Stimulated activated CD8-positive, alpha-beta memory T cell treated with anti-CD3 and anti-CD28 coated beads, Interleukin-12 subunit alpha, Interleukin-12 subunit beta, amount 100 ng/mL, for 1 hour (primary cell): ENCODE data around the gene GTF2IRD1.
"Not testable (repeated sequence)": the region's sequence is repeated elsewhere in the genome, so short reads cannot be mapped to it uniquely, and the experiment has no call there.

Experiments used
- DNase-seq: peaks from one replicate; pipeline ENCODE4 v3.0.0-alpha.2; 2020; ENCODE audit warnings: low read depth

The GTF2IRD1 gene

DNA sequence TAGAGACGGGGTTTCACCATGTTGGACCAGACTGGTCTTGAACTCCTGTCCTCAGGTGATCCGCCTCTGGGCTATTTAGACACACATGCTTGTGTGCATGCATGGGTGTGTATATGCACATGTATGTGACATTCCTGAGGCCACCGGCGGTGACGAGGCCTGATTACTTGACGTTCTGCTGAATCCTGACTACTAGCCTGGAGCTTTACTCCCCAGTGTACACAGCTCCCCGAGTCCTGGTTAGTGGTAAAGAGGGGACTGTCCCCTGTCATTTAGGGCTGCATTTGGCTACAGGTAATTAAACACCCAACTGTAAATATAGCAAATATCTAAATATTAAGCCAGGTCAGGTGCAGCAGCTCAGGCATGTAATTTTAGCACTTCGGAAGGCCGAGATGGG, 14.2 kb downstream of the GTF2IRD1 start:
- no peak for DNase-seq

DNA sequence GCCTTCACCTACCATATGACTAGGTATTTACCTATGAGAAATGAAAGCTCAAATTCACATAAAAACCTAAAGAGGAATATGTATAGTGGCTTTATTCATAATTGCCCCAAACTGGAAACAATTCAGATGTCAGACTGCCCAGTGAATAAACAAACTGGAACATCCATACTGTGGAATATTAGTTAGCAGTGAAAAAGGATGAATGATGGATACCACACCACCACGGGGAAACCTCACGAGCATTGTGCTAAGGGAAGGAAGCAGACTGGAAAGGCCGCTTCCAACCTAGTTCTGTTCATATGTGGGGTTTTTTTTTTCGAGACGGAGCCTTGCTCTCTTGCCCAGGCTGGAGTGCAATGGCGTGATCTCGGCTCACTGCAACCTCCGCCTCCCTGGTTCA, 16.8 kb downstream of the GTF2IRD1 start:
- no peak for DNase-seq

DNA sequence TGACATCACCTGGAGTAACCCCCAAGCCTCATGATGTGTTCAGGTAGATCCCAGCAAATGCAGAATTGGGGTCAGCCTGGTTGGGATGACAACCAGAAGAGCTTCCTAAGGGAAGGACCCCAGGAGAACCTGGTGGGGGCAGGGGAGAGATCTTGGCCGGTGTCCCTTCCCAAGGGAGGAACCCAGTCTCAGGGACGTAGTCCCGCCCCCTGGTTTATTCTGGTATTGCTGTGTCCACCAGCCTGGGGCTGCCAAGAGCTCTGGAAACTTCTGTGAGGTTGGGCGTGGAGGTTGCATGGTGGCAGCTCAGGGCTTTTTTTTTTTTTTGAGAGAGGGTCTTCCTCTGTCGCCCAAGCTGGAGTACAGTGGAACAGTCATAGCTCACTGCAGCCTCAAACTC, 19.4 kb downstream of the GTF2IRD1 start:
- DNase-seq = no peak

DNA sequence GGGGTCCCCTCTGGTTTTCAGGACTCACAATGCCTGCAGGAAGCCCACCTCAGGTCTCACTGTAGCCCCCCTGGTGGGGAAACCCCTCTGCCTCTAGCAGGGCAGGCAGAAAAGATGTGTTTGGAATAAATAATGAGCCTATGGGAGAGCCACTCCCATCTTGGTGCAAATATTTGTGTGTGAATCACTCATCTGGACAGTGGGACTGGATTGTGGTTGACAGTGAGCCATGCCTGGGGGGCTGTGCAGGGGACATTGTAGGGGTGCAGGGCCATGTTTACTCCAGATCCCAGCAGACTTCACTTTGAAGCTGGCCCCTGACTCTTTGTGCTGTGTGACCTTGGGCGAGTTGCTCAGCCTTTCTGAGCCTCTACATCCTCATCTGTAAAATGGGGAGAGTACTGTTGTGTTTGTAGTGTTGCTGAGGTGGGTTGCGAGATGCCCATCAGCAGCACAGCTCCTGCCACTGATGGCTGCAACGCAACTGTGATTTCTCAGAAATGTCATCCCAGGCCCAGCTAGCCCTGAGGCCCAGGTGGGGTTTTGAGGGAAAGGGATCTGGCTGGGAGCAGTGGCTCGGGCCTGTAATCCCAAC, 20.7 kb downstream of the GTF2IRD1 start:
- no peak for DNase-seq

DNA sequence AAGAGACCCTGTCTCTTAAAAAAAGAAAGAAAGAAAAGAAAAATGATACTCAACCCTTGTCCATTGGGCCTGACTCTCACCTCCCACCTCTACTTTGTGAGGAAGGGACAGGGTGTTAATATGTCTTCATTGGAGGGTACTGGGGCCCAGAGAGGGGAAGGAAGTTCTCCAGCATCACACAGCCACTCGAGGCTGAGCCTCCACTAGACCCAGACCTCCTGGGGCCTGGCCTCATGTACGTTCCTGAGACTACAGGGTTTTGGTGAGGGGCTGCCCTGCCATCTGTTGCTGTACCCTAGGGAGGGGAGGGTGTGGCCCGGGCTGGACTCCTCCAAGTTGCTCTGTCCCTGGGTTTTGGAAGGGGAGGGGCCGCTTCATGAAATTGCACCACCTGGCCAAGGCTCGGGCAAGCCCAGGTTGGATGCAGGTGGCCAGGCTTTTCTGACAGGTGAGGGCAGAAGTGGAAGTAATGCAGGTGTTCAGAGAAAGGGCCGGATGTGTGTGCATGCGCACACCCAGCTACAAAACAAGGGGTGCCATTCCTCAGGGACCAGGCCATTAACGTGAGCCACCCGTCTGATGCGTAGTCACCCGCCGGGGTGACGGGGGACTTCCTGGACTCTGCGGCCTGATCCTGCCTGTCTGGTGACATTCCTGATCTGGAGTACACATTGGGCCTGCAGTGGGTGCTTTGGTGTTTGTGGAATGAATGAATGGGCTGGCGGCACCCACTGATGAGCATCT, 21.7 kb downstream of the GTF2IRD1 start:
- no peak for DNase-seq

DNA sequence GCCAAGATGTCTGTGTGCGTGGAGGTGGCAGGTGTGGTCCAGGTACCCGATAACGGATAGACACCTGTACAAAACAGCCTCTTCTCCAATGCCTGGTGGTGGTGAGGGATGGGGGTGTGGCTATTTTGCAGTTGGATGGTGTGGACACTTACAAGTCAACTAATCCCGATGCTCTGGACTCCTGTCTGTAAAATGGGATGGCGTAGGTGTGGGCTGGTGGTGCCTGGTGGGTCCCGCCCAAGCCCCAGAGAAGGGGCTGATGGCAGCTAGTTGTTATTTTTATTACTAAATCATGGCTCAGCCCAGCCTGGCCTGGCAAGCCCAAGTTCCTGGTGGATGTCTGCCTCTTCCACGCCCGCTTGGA, 22.3 kb downstream of the GTF2IRD1 start:
- DNase-seq = no peak

DNA sequence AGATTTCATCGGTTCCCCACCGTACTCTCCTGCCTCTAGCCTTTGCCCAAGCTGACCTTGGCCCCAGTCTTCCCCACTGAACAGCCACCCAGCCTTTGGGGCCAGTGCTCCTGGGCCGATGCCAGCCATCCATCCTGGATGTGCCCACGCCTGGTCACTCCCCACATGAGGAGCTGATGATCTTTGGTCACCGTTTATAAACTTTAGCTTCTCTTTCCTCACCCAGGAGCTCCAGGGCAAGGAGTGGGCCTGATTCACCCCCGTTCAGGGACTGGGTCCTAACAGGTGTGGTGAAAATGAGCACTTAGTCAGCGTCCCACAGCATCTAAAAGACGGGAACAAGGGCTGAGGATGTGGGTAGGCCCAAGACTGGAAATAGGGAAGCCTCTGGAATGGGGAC, 22.9 kb downstream of the GTF2IRD1 start:
- DNase-seq = no peak

DNA sequence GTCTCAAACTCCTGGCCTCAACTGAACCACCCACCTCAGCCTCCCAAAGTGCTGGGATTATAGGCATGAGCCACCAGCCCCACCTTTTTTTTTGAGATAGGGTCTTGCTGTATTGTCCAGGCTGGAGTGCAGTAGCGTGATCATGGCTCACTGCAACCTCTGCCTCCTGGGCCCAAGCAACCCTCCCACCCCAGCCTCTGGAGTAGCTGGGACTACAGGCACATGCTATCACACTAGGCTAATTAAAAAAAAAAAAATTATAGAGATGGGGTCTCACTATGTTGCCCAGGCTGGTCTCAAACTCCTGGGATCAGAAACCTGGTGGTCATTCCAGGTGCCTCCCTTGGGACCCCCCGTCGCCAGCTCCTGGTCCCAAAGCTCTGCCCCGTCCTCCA, 25.0 kb downstream of the GTF2IRD1 start:
- DNase-seq = no peak

DNA sequence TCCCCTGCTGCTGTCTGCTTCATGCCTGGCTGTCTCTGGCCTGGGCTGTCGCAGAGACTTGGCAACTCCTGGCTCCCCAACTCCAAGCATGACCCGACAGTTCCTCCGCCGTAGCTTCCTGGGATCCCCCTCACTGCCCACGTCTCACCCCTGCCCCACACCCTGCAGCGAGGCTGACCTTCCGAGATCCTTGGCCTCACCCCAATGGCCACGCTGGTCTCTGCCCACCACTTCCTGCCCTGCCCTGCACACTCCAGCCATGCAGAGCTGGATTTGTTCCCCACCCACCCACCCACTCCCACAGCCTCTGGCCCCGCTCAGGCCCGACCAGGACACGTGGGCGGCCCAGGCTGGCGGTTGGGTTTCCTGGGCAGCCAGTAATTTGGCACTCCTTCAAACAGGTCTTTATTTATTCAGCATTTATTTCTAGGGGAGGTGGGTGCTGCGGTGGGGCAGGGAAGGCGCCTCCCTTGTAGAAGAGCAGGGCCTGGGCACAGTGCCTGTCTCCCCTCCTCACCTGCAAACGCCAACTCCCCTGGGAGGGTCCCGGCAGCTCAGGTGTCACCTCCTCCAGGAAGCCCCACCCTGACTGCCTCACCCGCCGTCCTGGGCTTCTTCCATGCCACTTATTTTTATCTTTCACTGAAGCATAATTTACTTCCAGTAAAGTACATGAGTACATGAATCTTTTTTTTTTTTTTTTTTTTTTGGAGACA, 25.5 kb downstream of the GTF2IRD1 start:
- no peak for DNase-seq

DNA sequence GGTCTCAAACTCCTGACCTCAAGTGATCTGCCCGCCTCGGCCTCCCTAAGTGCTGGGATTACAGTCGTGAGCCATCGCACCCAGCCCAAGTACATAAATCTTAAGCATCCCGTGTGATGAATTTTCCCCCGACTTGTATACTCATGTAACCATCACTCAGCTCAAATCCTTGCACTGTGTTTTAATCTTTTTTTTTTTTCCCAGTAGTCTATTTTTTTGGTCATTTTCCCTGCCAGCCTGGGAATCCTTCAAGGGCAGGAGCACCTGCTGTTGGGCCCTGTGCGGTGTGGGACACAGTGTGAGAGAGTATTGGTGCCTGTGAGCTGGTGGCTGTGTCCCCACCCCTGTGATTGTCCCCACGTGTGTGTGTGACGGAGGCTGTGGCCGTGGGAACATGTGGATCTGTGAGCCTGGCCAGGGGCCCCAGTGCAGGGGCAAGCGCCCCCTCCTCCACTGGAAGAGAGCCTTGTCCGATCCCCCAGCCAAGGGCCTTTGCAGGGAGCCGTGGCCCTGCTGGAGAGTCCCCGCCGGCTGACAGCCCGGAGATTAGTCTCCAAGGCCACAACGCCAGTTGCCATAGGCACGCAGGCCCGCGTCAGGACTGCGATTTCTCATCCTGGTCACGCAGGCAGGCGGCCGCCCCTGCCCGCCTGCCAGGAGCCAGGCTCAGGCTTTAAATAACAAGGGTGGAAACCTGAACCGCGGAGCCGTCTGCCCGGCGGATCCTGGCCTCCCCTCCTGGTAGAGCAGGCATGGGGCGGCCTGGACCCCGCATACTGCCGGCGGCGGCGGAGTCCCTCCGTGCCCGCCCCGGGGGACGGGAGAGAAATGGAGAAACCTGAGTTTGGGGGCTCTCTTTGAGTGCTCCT, 26.5 kb downstream of the GTF2IRD1 start:
- DNase-seq = no peak

DNA sequence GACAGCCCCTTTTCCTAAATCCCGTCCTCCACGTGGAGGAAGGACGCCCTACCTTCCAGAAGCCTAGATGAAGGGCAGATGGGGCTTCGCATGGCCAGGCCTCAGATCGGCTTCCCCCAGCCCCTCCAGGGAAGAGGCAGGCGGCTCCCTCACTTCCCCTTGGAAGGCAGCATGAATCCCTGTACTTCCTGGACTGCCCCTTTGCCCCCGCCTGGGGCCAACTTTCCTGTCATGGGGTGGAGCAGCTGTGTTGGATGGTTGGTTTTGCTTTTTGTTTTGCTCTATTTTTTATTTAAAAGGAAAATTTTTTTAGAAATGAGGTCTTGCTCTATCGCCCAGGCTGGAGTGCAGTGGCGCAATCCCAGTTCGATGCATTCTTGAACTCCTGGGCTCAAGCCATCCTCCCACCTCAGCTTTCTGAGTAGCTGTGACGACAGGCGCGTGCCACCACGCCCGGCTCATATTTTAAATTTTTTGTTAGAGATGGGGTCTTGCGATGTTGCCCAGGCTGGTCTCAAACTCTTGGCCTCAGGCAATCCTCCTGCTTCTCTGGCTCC, 27.2 kb downstream of the GTF2IRD1 start:
- DNase-seq = no peak

DNA sequence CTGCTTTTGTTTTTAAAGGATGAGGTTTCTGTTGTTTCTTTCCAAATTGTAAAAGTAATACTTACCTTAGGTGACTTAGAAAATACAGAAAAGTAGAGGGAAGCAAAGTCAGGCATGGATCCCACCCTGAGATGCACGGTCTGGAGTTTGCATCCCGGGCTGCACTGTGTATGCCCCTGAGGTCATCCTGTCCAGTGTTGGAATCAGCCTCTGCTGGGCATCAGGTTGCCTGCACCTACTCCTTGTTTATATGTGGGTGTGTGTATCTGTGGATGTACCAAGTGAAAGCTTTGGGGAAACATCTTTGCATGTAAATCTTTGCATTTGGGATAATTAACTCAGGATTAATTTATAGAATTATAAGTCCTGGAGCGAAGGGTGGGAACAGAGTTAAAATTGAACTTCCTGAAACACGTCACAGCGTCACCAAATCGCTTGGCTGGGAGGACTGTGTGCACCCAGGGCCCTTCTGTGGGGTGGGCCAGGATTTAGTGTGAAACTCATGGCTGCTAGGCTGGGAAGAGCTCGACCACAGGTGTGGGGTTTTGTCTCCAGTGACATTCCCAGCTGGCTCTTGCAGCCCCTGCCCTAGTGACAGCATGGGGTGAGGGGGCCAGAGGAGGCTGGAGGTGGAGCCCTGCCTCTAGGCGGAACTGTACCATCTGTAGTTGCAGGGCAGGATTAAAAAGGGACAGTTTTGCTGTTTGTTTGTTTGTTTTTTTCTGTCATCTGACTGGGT, 27.9 kb downstream of the GTF2IRD1 start:
- no peak for DNase-seq

DNA sequence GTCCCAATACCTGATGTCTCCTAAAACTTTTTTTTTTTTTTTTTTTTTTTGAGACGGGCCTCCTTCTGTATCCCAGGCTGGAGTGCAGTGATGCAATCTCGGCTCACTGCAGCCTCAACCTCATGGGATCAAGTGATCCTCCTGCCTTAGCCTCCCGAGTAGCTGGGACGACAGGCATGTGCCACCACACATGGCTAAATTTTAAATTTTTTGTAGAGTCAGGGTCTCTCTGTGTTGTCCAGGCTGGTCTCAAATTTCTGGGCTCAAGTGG, 28.4 kb downstream of the GTF2IRD1 start:
- no peak for DNase-seq

DNA sequence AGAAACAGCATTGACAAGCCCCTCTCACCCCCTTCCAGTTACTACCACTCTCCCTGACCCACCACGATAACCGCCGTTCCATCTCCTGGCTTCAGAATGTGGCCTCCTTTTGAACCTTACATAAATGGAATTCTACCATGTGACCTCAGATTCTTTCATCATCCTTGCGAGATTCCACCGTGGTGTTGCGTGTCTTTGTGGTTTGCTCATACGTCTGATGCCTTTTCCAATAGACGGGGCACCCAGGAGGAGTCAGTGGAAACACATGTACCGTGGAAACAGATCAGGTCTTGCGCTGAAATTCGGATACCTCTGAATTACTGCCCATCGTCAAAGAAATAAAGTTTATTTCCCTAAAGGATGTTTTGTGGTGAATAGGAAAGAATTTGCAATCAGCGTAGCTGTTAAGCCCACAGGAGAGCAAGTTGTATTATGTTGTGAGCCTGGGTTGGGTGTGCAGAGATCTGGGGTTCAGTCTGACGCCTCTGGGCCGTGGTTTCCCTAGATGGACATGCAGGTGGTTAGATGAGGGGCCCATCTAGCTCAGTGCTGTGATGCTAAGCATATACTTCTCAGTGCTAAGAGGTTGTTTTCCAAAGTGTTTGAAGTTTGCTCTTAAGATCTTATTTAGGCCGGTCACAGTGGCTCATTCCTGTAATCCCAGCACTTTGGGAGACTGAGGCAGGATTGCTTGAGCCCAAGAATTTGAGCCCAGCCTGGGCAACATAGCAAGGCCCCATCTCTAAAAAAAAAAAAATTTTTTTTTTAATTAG, 29.1 kb downstream of the GTF2IRD1 start:
- DNase-seq = no peak

DNA sequence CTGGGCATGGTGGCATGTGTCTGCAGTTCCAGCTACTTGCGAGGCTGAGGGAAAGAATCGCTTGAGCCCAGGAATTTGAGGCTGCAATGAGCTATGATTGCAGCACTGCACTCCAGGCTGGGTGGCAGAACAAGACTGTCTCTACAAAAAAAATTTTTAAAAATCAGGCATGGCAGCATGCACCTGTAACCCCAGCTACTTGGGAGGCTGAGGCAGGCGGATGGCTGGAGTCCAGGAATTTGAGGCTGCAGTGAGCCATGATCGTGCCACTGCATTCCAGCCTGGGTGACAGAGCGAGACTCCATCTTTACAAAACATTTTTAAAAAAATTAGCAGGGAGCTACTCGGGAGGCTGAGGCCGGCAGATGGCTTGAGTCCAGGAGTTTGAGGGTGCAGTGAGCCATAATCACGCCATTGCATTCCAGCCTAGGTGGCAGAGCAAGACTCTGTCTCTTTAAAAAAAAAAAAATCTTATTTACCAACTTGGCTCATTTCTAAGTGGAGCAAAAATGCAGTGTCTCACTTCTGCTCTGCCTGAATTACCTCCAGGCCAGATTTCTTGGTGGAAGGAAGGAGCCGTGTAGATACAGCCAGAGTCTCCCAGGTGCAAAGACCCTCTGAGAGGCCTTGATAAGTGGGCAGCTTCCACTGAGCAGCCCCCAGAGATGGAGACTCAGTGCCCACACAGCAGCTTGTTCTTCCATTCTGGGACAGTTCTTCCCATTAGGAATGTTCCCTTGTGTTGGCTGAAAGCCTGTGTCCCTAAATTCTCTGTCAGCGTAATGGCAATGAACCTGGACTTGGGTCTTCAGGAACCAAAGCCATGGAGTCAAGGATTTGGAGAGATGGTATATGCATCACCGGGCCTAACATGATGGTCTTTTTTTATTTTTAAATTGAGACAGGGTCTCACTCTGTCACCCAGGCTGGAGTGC, 30.0 kb downstream of the GTF2IRD1 start:
- no peak for DNase-seq

DNA sequence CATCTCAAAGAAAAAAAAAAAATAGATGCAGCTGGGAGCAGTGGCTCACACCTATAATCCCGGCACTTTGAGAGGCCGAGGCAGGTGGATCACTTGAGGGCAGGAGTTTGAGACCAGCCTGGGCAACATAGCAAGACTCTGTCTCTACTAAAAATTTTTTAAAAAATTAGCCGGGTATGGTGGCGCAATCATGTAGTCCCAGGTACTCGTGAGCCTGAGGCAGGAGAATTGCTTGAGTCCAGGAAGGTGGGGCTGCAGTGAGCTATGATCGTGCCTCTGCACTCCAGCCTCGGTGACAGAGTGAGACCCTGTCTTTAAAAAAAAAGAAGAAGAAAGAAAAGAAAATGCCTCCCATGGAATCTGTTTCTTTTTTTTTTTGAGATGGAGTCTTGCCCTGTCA, 31.9 kb downstream of the GTF2IRD1 start:
- no peak for DNase-seq

DNA sequence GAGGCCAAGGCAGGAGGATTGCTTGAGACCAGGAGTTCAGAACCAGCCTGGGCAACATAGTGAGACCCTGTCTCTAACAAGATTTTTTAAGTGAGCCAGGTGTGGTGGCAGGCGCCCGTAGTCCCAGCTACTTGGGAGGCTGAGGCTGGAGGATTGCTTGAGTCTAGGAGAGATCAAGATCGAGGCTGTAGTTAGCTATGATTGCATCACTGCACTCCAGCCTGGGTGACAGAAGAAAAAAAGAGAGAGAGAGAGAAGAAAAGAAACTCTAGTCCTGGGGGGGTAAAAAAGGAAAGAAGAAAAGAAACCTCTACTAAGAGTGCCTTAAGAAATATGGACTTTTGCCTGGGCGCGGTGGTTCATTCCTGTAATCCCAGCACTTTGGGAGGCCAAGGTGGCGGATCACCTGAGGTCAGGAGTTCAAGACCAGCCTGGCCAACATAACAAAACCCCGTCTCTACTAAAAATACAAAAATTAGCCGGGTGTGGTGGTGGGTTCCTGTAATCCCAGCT, 34.9 kb downstream of the GTF2IRD1 start:
- DNase-seq = not testable (repeated sequence)

DNA sequence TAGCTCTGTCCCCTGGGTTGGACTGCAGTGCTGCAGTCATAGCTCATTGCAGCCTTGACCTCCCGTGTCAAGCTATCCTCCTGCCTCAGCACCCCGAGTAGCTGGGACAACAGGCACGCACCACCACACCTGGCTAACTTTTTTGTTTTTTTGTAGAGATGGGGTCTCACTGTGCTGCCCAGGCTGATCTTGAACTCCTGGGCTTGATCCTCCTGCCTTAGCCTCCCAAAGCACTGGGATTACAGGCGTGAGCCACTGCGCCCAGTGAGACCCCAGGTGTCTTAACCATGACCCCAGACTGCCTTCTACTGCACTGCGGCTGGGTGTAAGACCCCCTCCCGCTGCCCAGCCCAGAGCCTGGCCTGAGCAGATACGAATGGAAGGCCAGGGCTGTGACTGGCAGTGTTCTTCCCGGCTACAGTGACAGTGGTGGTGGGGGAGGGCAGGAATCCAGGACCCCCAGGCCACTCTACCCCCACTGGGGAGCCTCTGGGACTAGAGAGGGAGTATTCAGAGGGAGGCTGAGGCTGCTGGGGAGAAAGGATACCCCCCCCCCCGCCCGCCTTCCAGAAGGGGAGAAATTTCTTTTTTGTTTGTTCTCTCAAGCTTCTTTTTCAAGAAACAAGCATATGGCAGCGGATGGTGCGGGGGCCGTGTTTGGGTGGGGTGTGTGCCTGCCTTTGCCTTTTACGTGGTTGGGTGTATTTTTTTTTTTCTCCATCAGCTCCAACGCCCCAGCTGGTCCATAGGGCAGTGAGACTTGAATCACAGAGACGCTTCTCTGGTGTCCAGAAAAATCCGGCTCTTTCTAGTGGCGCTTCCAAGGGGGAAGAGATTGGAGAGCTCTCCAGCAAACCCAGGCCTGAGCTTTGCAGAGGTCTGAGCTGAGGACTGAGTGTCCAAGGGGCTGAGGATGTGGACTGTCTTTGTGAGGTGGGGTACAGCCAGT, 36.6 kb downstream of the GTF2IRD1 start:
- no peak for DNase-seq
